GM23248 (cell line): ENCODE measurements around the gene USP32.

Experiments
- EZH2 ChIP-seq: fragments of 200-600 bp; sonication (generic); IDR thresholded peaks from 2 replicates; pipeline ENCODE4 v1.6.1; 2018; ENCODE audit warnings: antibody characterized with exemption, mild to moderate bottlenecking; ENCODE audit not compliant: insufficient read depth, poor library complexity, severe bottlenecking
- EZH2phosphoT487 ChIP-seq: fragments of 200-600 bp; sonication (generic); IDR thresholded peaks from 2 replicates; pipeline ENCODE4 v1.6.1; 2018; ENCODE audit warnings: antibody characterized with exemption, moderate library complexity, mild to moderate bottlenecking, low read depth; ENCODE audit not compliant: insufficient read depth

DNA sequence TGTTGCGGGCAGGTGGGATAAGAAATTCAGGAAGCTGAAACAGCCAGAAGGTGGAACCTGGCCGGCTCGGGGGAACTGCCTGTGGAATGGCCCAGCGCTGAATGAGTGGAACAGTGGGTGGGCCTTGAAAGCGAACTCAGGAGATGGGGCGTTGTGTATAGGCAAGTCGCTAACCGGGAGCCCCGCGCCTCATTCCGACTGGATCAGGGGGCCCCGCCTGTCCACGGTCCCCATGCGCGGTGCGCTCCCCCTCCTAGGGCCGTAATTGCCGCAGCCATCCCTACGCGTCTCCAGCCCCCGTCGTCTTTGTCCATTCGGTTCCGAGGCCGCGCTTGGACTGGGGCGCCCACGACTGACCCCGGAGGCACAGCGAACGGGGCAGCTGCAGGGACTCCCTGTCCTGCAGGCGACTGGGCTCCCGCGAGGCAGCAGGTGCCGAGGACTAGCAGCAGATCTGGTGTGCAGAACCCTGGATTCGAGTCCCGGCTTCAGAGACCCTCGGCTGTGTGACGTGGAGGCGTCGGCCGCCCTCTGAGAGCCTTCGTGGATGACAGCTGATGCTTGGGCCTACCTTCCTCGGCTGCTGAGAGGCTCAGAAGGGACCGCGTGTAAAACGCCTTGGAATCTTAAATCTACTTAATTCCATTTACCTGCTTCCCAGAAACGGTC, 253.0 kb downstream of the USP32 start:
- no peak for TF ChIP-seq EZH2
- TF ChIP-seq EZH2phosphoT487: no peak
